GM23248 (cell line): ENCODE results near the gene BAG1. TPM values are rescaled to one million over a fixed set of nuclear protein-coding genes. Genes with fewer than 3 reads are reported as not detected.

Source experiments
- DNase-seq: peaks from one replicate; pipeline ENCODE4 v3.0.0-alpha.2; 2015
- H2AFZ ChIP-seq: fragments of 200-600 bp; sonication (generic); 2 replicates; pipeline ENCODE4 v1.6.1; 2016; ENCODE audit warnings: antibody characterized with exemption
- H3F3A ChIP-seq: fragments of 200-600 bp; sonication (generic); 2 replicates; pipeline ENCODE4 v1.6.1; 2016; ENCODE audit warnings: mild to moderate bottlenecking, antibody characterized with exemption, mixed run types; ENCODE audit not compliant: insufficient read depth
- H3K27ac ChIP-seq: fragments of 200-600 bp; sonication (generic); 2 replicates; pipeline ENCODE4 v1.5.1; 2016; ENCODE audit warnings: mild to moderate bottlenecking
- H3K27me3 ChIP-seq: fragments of 200-600 bp; sonication (generic); replicated peaks from 2 replicates; pipeline ENCODE4 v1.6.1; 2016; ENCODE audit warnings: mild to moderate bottlenecking; ENCODE audit not compliant: insufficient read depth
- H3K36me3 ChIP-seq: fragments of 200-600 bp; sonication (generic); 2 replicates; pipeline ENCODE4 v1.6.1; 2016; ENCODE audit warnings: low read depth, mild to moderate bottlenecking
- H3K4me1 ChIP-seq: fragments of 200-600 bp; sonication (generic); 2 replicates; pipeline ENCODE4 v1.6.1; 2016; ENCODE audit warnings: mild to moderate bottlenecking; ENCODE audit not compliant: insufficient read depth
- H3K4me2 ChIP-seq: fragments of 200-600 bp; sonication (generic); one replicate; pipeline ENCODE4 v1.6.1; 2016; ENCODE audit warnings: mild to moderate bottlenecking; ENCODE audit not compliant: unreplicated experiment
- H3K4me3 ChIP-seq: fragments of 200-600 bp; sonication (generic); 2 replicates; pipeline ENCODE4 v1.5.1; 2016; ENCODE audit warnings: mild to moderate bottlenecking
- H3K79me2 ChIP-seq: fragments of 200-600 bp; sonication (generic); 2 replicates; pipeline ENCODE4 v1.6.1; 2016; ENCODE audit warnings: mild to moderate bottlenecking; ENCODE audit not compliant: insufficient read depth
- H3K9ac ChIP-seq: fragments of 200-600 bp; sonication (generic); 2 replicates; pipeline ENCODE4 v1.6.1; 2016; ENCODE audit warnings: mild to moderate bottlenecking
- H3K9me2 ChIP-seq: fragments of 200-600 bp; sonication (generic); 2 replicates; pipeline ENCODE4 v1.6.1; 2016; ENCODE audit warnings: mixed run types, mild to moderate bottlenecking, moderate library complexity; ENCODE audit not compliant: insufficient read depth
- H3K9me3 ChIP-seq: fragments of 200-600 bp; sonication (generic); one replicate; pipeline ENCODE4 v1.6.1; 2017; ENCODE audit warnings: low read depth
- H4K20me1 ChIP-seq: fragments of 200-600 bp; sonication (generic); 2 replicates; pipeline ENCODE4 v1.6.0; 2016; ENCODE audit not compliant: insufficient read depth
- EZH2 ChIP-seq: fragments of 200-600 bp; sonication (generic); IDR thresholded peaks from 2 replicates; pipeline ENCODE4 v1.6.1; 2018; ENCODE audit warnings: antibody characterized with exemption, mild to moderate bottlenecking; ENCODE audit not compliant: insufficient read depth, poor library complexity, severe bottlenecking
- EZH2phosphoT487 ChIP-seq: fragments of 200-600 bp; sonication (generic); IDR thresholded peaks from 2 replicates; pipeline ENCODE4 v1.6.1; 2018; ENCODE audit warnings: antibody characterized with exemption, moderate library complexity, mild to moderate bottlenecking, low read depth; ENCODE audit not compliant: insufficient read depth
- WGBS, 2 experiments: methylation state at CpG; one replicate each; pipeline ENCODE4 v1.1.6; 2015 to 2017; ENCODE audit warnings: low lambda C conversion rate in 2 of 2, low coverage in 1 of 2; ENCODE audit errors: missing lambda C conversion rate in 2 of 2; 5-methylcytosine and 5-hydroxymethylcytosine counted together
- in situ Hi-C: fragments of 300-500 bp; cut with MboI; formaldehyde crosslinking; loops from 2 replicates; pipeline ENCODE4 v1.15.0; 2020
- polyA plus RNA-seq: library from polyadenylated mRNA; unstranded; fragments of >200 nt; fragmentation: Nextera tagmentation; extraction: Ambion mirVana; gene quantifications from 2 replicates; pipeline ENCODE4 v1.2.1, GENCODE V29; 2016
- total RNA-seq: library from RNA; depleted of rRNA; stranded (reverse); fragments of >200 nt; shearing (Covaris generic); gene quantifications from 2 replicates; pipeline ENCODE4 v1.2.3, GENCODE V29; 2014

The BAG1 gene
- total and polyA plus RNA-seq, 2 experiments from 2014 or later, result 38.2 to 49.7 TPM

GRCh38 chr9:33255471-33255870, 9.0 kb downstream of the BAG1 start:
- Histone ChIP-seq H4K20me1 (no peaks in the 10 kb centered on the region), H3K27me3 (no peaks in the 10 kb centered on the region), H3K36me3 (peaks cover 39% of the 10 kb centered on the region), H3K9ac (no peak overlapping the region), H2AFZ (no peak overlapping the region), H3K4me2 (no peak overlapping the region), H3K9me2 (no peaks in the 10 kb centered on the region), H3K79me2 (0 out of 2 replicates have a peak, but pooled peaks cover 2% of the 10 kb centered on the region), H3K9me3 (no peaks in the 10 kb centered on the region), H3F3A (peaks cover 25% of the 10 kb centered on the region), H3K27ac (no peak overlapping the region), H3K4me3 (no peak overlapping the region), H3K4me1 (peaks cover 10% of the 10 kb centered on the region)
- no peak for DNase-seq
- no peak for TF ChIP-seq EZH2
- no peak for TF ChIP-seq EZH2phosphoT487
- WGBS, 2 experiments, result 89 to 92% methylated on average over 4 of the region's 4 CpGs
- in situ Hi-C loops, result no loop called here

GRCh38 chr9:33255014-33255413, 9.5 kb downstream of the BAG1 start:
- TF ChIP-seq EZH2 (no peak), EZH2phosphoT487 (no peak)
- H3K4me2 ChIP-seq, result no peak overlapping the region
- no peak overlapping the region for H3K9ac ChIP-seq
- H3K36me3 ChIP-seq, result peaks cover 35% of the 10 kb centered on the region
- no peak for DNase-seq
- in situ Hi-C loops, result no loop called here
- H3K9me2 ChIP-seq, result no peaks in the 10 kb centered on the region
- peaks cover 30% of the 10 kb centered on the region for H3F3A ChIP-seq
- no peaks in the 10 kb centered on the region for H3K79me2 ChIP-seq
- no peaks in the 10 kb centered on the region for H3K27me3 ChIP-seq
- no peak overlapping the region for H3K27ac ChIP-seq
- WGBS, 2 experiments, result 95 to 97% methylated on average over 8 of the region's 8 CpGs
- no peak overlapping the region for H3K4me3 ChIP-seq
- no peaks in the 10 kb centered on the region for H3K9me3 ChIP-seq
- H3K4me1 ChIP-seq, result peaks cover 14% of the 10 kb centered on the region
- no peak overlapping the region for H2AFZ ChIP-seq
- no peaks in the 10 kb centered on the region for H4K20me1 ChIP-seq

GRCh38 chr9:33254211-33254610, 10.3 kb downstream of the BAG1 start:
- peaks cover 31% of the 10 kb centered on the region for H3F3A ChIP-seq
- H3K4me3 ChIP-seq, result no peak overlapping the region
- WGBS, 2 experiments, result 95 to 98% methylated on average over 4 of the region's 4 CpGs
- H3K9me2 ChIP-seq, result no peaks in the 10 kb centered on the region
- DNase-seq, result no peak
- H3K27ac ChIP-seq, result no peak overlapping the region
- no peak overlapping the region for H2AFZ ChIP-seq
- no peaks in the 10 kb centered on the region for H3K9me3 ChIP-seq
- no peak overlapping the region for H3K4me2 ChIP-seq
- peaks cover 35% of the 10 kb centered on the region for H3K36me3 ChIP-seq
- peaks cover 14% of the 10 kb centered on the region for H3K4me1 ChIP-seq
- in situ Hi-C loops, result no loop called here
- H3K79me2 ChIP-seq, result no peaks in the 10 kb centered on the region
- no peaks in the 10 kb centered on the region for H3K27me3 ChIP-seq
- H3K9ac ChIP-seq, result no peak overlapping the region
- no peaks in the 10 kb centered on the region for H4K20me1 ChIP-seq
- TF ChIP-seq EZH2phosphoT487 (no peak), EZH2 (no peak)

- in situ Hi-C loops, result no loop called here
These were observed 14.0 kb downstream of the BAG1 start for GRCh38 chr9:33250458-33250995.

GRCh38 chr9:33249983-33250382, 14.5 kb downstream of the BAG1 start:
- H3K36me3 ChIP-seq, result peaks cover 11% of the 10 kb centered on the region
- H3K27ac ChIP-seq, result peak overlapping the region; percentile 72
- H3F3A ChIP-seq, result peaks cover 31% of the 10 kb centered on the region
- peak overlapping the region; percentile 1 for H3K4me2 ChIP-seq
- no peak overlapping the region for H3K4me3 ChIP-seq
- in situ Hi-C loops, result no loop called here
- H3K27me3 ChIP-seq, result no peaks in the 10 kb centered on the region
- peak overlapping the region; percentile 62 for H3K9ac ChIP-seq
- H3K4me1 ChIP-seq, result peaks cover 14% of the 10 kb centered on the region
- H3K79me2 ChIP-seq, result no peaks in the 10 kb centered on the region
- no peak for TF ChIP-seq EZH2
- TF ChIP-seq EZH2phosphoT487, result no peak
- DNase-seq, result no peak
- no peaks in the 10 kb centered on the region for H3K9me3 ChIP-seq
- WGBS, 2 experiments, result 98 to 100% methylated on average over 2 of the region's 2 CpGs
- no peaks in the 10 kb centered on the region for H3K9me2 ChIP-seq
- no peaks in the 10 kb centered on the region for H4K20me1 ChIP-seq
- no peak overlapping the region for H2AFZ ChIP-seq

More at GRCh38 chr9:33250458-33250995, 14.0 kb downstream of the BAG1 start:
- no peaks in the 10 kb centered on the region for H3K27me3 ChIP-seq
- H3K4me3 ChIP-seq, result no peak overlapping the region
- no peaks in the 10 kb centered on the region for H4K20me1 ChIP-seq
- H3K79me2 ChIP-seq, result no peaks in the 10 kb centered on the region
- peaks cover 31% of the 10 kb centered on the region for H3F3A ChIP-seq
- H3K36me3 ChIP-seq, result peaks cover 16% of the 10 kb centered on the region
- TF ChIP-seq EZH2phosphoT487 (no peak), EZH2 (no peak)
- peak overlapping the region; percentile 62 for H3K9ac ChIP-seq
- WGBS, 2 experiments, result 24 to 38% methylated on average over 1 of the region's 1 CpG
- H3K27ac ChIP-seq, result peak overlapping the region; percentile 72
- H3K9me2 ChIP-seq, result no peaks in the 10 kb centered on the region
- H2AFZ ChIP-seq, result peak overlapping the region; percentile 63
- peaks cover 14% of the 10 kb centered on the region for H3K4me1 ChIP-seq
- peak; percentile 92 for DNase-seq
- H3K4me2 ChIP-seq, result peak overlapping the region; percentile 1
- no peaks in the 10 kb centered on the region for H3K9me3 ChIP-seq
